Measurements from ENCODE around the gene YY1AP1. TPM values are rescaled to one million over a fixed set of nuclear protein-coding genes. Genes with fewer than 3 reads are reported as not detected.
A peak's percentile ranks its signal among the peaks of the same experiment; 100 is the strongest.
"Not testable (repeated sequence)": the region's sequence is repeated elsewhere in the genome, so short reads cannot be mapped to it uniquely, and the experiment has no call there.

Gene YY1AP1
- polyA plus RNA-seq, 10 donors = 38.8 to 60.3 (median 52.2) TPM

DNA sequence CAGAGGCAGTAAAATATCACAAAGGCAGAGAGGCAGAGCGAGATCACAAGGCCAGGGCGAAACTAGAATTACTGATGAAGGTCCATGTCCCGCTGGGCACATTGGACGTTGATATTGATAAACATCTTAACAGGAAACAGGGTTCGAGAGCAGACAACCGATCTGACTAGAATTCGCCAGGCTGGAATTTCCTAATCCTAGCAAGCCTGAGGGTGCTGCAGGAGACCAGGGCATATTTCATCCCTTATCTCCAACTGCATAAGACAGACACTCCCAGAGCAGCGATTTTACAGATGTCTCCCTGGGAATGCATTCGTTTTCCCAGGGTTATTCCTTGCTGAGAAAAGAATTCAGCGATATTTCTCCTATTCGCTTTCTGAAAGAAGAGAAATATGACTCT lies 9.0 kb upstream of the YY1AP1 start:
- not testable (repeated sequence) for DNase-seq

DNA sequence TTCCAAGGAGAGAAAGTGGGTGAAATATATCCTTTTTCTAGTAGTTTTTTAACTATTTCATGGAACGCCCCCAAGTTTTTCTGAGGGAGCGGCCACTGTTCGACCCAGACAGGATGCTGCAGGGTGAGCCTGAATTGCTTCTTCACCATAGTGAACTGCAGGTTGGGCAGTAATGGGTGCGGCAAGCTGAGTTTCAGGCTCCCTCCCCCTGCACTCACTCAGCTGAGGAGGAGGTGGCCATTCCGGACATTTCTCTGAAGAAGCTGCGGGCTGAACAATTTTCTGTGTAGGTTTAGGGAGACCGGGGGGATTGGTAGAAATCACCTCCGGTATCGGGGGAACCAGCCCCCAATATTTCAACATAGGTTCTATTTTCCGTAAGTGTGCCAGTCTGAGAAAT lies 8.5 kb upstream of the YY1AP1 start:
- DNase-seq = no peak

DNA sequence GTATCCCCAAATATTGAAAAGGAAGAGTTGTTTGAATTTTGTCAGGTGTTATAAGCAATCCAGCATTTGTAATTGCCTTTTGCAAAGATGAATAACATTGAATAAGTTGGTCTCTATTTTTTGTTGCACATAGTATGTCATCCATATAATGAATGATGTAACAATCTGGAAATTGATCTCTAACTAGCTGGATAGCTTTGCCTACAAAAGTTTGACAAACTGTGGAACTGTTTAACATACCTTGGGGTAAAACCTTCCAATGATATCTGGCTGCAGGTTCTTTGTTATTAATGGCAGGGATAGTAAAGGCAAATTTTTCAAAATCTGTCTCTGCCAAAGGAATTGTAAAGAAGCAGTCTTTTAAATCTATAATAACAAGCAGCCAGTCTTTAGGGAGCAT lies 8.0 kb upstream of the YY1AP1 start:
- DNase-seq = no peak

GRCh38 chr1:155695608-155696007 lies 7.0 kb upstream of the YY1AP1 start:
- no peak for DNase-seq

DNA sequence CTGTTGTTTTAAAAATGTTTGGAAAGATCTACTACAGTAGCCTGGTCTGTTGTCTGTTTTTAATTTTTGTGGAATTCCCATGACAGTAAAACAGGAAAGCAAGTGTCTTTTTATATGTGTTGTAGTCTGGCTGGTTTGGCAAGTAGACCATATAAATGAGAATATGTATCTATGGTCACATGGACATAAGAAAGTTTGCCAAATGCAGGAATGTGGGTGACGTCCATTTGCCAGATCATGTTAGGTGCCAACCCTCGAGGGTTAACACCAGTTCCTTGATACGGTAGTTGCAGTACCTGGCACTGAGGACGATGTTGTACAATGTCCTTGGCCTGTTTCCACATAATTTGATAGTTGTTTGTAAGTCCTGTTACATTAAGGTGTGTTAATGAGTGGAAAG lies 6.5 kb upstream of the YY1AP1 start:
- peak in 2 of 3 donors; percentile 6 to 30 for DNase-seq

DNA sequence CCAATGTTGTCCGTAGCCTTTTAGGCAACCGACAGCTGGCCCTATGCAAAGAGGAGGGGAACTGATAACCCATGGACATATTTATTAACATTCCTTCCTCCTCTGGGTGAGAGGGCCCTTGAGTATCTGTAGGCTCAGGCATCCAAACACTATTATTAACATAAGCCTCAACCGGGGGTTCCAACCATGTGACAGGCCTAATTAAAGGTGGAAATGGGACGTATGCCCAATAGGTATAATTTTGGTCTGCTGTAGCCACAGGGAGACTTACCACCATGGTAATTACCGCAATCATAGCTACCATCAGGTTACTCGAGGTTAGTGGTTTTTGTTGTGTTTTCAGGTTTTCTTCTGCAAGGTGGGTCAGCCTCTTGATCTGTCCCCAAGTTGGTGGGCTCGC lies 5.6 kb upstream of the YY1AP1 start:
- DNase-seq = no peak

- no peak for DNase-seq
Observed at GRCh38 chr1:155691992-155692528, 3.5 kb upstream of the YY1AP1 start.

GRCh38 chr1:155689081-155689607 lies 570 bp upstream of the YY1AP1 start, which contains the start of gene DAP3:
Gene DAP3 (plus strand): TSS chr1:155689091. CDS start chr1:155709780, 20,689 bp downstream.
- DNase-seq = not testable (repeated sequence)

DNA sequence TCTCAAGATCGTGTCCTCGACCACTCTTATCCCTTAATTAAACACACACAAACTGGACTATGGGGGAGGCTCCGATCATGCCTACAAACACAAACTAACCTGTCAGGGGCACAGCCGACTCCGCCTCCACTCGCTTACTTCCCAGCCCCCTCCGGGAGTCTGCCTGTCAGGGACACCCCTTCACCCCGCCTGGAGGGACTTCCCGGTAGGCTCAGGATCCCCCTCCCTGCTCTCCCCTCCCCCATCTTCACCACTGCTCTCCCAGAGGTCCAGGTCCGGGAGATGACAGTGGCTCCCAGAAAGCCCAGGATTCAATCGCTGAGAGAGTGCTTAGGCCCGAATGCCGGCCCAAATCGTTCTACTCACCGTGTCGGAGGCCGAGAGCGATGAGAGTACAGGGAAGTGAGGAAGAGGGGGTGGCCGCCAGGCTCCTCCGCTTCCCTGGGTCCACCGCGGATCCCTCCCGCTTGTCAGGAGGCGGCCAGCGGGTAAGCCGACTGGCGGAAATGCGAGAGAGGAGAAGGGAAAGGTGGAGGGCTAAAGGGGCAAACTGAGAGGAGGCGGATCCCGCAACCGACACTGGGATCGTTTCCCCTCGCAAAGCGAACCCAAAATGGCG lies 760 bp downstream of the YY1AP1 start:
- DNase-seq = not testable (repeated sequence)

DNA sequence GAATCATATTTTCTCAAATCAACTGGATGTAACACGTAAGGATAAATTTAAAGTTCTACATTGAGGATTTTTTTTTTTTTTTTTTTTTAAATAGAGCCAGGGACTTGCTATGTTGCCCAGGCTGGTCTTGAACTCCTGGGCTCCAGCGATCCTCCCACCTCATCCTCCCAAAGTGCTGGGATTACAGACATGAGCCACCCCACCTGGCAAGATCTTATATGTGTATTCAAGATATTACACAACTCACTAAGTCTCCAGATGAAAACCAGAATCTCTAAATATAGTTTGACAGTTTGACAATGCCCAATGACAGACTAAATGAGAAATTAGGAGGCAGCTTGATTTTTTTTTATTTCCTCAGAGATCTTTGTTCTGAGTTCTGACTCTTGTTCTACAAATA lies 6.8 kb downstream of the YY1AP1 start:
- DNase-seq = no peak

- DNase-seq = no peak
Observed at GRCh38 chr1:155680531-155680930, 8.0 kb downstream of the YY1AP1 start.

GRCh38 chr1:155678992-155679391 lies 9.6 kb downstream of the YY1AP1 start:
- DNase-seq = not testable (repeated sequence)

- DNase-seq = no peak
Observed at GRCh38 chr1:155678027-155678426, 10.5 kb downstream of the YY1AP1 start.

DNA sequence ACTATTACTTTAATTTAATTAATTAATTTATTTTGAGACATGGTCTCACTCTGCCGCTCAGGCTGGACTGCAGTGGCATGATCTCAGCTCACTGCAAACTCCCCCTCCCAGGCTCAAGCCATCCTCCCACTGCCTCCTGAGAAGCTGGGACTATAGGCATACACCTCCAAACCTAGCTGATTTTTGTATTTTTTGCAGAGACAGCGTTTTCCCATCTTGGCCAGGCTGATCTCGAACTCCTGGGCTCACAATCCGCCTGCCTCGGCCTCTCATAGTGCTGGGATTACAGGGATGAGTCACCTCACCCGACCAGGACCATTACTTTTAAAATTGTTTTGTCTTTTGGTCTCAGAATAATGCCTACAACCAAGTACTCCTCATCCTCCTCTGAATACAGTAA lies 15.6 kb downstream of the YY1AP1 start:
- no peak for DNase-seq

DNA sequence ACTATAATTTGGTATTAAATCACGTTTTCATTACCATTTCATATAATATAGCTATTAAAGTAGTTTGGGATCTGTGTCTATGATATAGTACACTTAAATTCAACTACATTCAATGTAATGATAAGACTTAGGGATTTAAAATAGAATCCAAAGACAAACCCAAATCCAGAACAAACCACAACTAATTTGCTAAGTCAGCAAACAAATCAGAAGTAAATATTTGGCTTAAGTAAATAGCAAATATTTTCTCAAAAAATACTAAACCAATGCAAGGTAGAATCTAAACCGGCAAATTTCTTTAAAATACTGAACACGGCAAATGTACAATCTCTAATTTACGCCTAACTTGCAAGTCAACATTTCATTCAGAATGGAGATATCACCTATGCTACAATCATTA lies 16.8 kb downstream of the YY1AP1 start:
- DNase-seq = no peak

GRCh38 chr1:155669233-155670162 lies 19.1 kb downstream of the YY1AP1 start:
- DNase-seq = no peak

GRCh38 chr1:155661239-155661638 lies 27.3 kb downstream of the YY1AP1 start:
- DNase-seq = not testable (repeated sequence)

DNA sequence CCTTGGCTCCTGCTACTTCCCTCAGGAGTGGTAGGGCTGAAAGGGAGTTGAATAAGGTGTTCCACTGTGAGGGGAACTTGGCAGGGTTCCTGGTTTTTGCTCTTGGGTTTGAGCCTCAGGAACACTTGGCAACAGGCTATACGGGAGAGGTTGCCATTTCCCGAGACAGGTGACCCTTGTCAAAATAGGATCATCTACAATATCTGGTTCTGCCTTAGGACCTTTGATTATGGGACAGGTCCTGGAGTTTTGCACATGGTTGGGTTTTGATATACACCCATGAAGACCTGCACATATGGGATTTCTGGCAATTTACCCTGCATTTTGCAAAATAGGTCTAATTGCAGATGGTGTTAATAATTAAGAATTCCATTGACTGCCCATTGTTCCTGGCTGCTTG lies 31.1 kb downstream of the YY1AP1 start:
- DNase-seq = no peak

GRCh38 chr1:155652951-155653350 lies 35.6 kb downstream of the YY1AP1 start:
- DNase-seq = no peak

DNA sequence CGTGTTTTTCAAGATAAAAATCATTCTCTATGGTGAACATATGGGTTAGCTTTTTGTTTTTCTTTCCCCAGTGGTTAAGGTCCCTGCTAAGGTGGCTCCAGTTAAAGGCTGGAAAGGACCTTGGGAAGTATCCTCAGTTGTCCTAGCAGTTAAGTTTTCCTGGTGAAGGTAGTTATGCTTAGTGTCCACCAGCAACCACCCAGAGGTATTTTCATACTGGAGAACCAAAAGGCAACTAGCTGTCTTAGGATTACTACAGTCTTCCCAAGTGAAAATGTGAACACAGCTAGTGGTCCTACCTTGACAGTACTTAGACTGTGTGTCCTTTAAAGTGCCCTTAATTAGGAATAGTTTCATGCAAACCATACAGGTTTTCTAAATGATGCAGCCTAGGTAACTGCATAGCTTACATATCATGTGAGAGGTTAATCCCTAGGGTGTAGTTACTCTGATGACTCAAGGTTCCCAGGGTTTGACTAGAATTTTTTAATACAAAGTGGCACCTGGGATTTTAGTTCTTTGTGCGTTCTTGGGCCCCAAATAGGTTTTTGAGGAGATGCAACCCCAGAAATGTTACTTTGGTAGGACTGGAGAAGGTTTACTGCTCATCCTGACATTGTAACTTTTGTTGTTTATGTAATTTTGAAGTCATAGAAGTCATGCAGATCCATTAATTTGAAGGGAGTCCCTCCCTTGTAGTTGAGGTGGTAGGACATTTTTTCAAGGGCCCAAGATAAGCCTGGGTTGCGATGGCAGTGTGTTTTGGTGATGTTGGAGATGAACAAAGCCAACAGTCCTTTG lies 36.5 kb downstream of the YY1AP1 start:
- DNase-seq = no peak

DNA sequence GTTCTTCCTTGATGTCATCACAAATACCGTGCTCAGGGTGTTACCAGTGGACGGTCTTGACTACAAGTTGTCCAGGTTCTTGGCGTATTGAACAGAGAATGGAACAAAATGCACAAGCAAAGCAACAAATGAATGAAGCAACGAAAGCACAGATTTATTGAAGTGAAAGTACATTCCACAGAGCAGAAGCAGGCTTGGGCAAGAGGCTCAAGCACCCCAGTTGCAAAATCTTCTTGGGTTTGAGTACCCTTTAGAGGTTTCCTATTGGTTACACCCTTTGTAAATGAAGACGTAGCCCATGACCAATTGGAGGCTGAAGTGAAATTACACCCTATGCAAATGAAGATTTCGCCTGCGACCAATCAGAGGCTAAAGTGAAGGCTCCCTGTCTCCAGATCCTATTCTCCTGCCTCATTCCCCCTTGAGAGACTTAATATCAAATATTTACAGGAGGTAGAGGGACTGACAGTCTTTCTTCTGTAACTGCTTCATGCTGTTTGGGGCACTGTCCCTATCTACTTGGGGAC lies 38.3 kb downstream of the YY1AP1 start:
- no peak for DNase-seq

All from muscle of back (tissue), 11 donors.